D721Med (cell line): ENCODE data around the gene TMEM92.

Source experiments
- DNase-seq: peaks from one replicate; pipeline ENCODE4 v3.0.0; 2011; ENCODE audit warnings: low spot score; ENCODE audit not compliant: insufficient read length
- FAIRE-seq: peaks from 2 replicates; lab custom pipeline; 2011; peaks lifted over from hg19 to GRCh38; lab: Jason Lieb, UNC
- CTCF ChIP-seq: IDR thresholded peaks from 2 replicates; pipeline ENCODE4 v1.5.1; 2012; ENCODE audit warnings: mild to moderate bottlenecking, control low read depth; ENCODE audit not compliant: insufficient read depth; ENCODE audit errors: missing control alignments

The TMEM92 gene

GRCh38 chr17:50256826-50257618 is 17.2 kb upstream of the TMEM92 start:
- DNase-seq: no peak
- no peak for FAIRE-seq
- no peak for TF ChIP-seq CTCF

- DNase-seq: no peak
- no peak for FAIRE-seq
- no peak for TF ChIP-seq CTCF
These were observed 16.5 kb upstream of the TMEM92 start for GRCh38 chr17:50257676-50258224.

- no peak for FAIRE-seq
- no peak for TF ChIP-seq CTCF
- no peak for DNase-seq
These were observed 15.4 kb upstream of the TMEM92 start for GRCh38 chr17:50258647-50259476.

GRCh38 chr17:50259477-50260324 is 14.6 kb upstream of the TMEM92 start:
- no peak for TF ChIP-seq CTCF
- DNase-seq: no peak
- FAIRE-seq: no peak

GRCh38 chr17:50260501-50260911 is 13.8 kb upstream of the TMEM92 start:
- DNase-seq (peak; percentile 8), FAIRE-seq (no peak)
- no peak for TF ChIP-seq CTCF

GRCh38 chr17:50261051-50261915 is 13.0 kb upstream of the TMEM92 start:
- DNase-seq (no peak), FAIRE-seq (no peak)
- no peak for TF ChIP-seq CTCF
